Right ventricle myocardium superior (tissue), 1 donor: ENCODE data around the gene ABCA3. TPM values are rescaled to one million over a fixed set of nuclear protein-coding genes. Genes with fewer than 3 reads are reported as not detected.

Experiments used
- ATAC-seq: fragments of 200-7000 bp; cut with Tn5 transposase; one replicate; pipeline ENCODE4 v1.9.1; 2020; ENCODE audit warnings: mild to moderate bottlenecking; ENCODE audit not compliant: poor library complexity
- DNase-seq: peaks from one replicate; pipeline ENCODE4 v3.0.0-alpha.2; 2020
- intact Hi-C: fragments of 100-400 bp; cut with DNase I; formaldehyde crosslinking; loops from one replicate; pipeline ENCODE4 v1.11.2; 2022
- total RNA-seq: library from RNA; stranded (reverse); fragmentation: NEBNext Ultra II Directional; extraction: Animal tissue kit (Norgen Biotek cat#: 25700); gene quantifications from one replicate; pipeline ENCODE4 v1.2.1, GENCODE V29; 2021
- donor health status: DM: no; HTN: yes; CAD: no; lungs with severe emphysema.

Gene ABCA3
- total RNA-seq, 1 donor from 2014 or later, result 6.0 TPM

GRCh38 chr16:2286550-2286949 is 54.0 kb downstream of the ABCA3 start:
- no peak for ATAC-seq
- intact Hi-C loops, result no loop called here

GRCh38 chr16:2285731-2286191 is 54.8 kb downstream of the ABCA3 start:
- ATAC-seq, result no peak

More at GRCh38 chr16:2286550-2286949, 54.0 kb downstream of the ABCA3 start:
- no peak for DNase-seq

GRCh38 chr16:2284797-2285576 is 55.5 kb downstream of the ABCA3 start:
- intact Hi-C loops, result no loop called here

More at GRCh38 chr16:2285731-2286191, 54.8 kb downstream of the ABCA3 start:
- DNase-seq, result no peak
- intact Hi-C loops, result no loop called here

GRCh38 chr16:2284001-2284770 is 56.3 kb downstream of the ABCA3 start:
- intact Hi-C loops, result no loop called here
- DNase-seq (no peak), ATAC-seq (no peak)

More at GRCh38 chr16:2284797-2285576, 55.5 kb downstream of the ABCA3 start:
- ATAC-seq (no peak), DNase-seq (no peak)

GRCh38 chr16:2282866-2283555 is 57.5 kb downstream of the ABCA3 start:
- DNase-seq (no peak), ATAC-seq (no peak)
- intact Hi-C loops, result no loop called here

GRCh38 chr16:2282262-2282661 is 58.3 kb downstream of the ABCA3 start:
- ATAC-seq (no peak), DNase-seq (no peak)
- intact Hi-C loops, result no loop called here

- no peak for DNase-seq
- intact Hi-C loops, result no loop called here
- no peak for ATAC-seq
These were observed 59.5 kb downstream of the ABCA3 start for GRCh38 chr16:2280981-2281542.

- DNase-seq, result no peak
- ATAC-seq, result no peak
- intact Hi-C loops, result no loop called here
These were observed 60.1 kb downstream of the ABCA3 start for GRCh38 chr16:2280461-2280860.

- ATAC-seq, result no peak
- intact Hi-C loops, result no loop called here
- DNase-seq, result no peak
These were observed 61.4 kb downstream of the ABCA3 start for GRCh38 chr16:2278956-2279800.

- ATAC-seq (no peak), DNase-seq (peak; percentile 38)
- intact Hi-C loops, result no loop called here
These were observed 62.3 kb downstream of the ABCA3 start for GRCh38 chr16:2278272-2278608.

- intact Hi-C loops, result no loop called here
- no peak for ATAC-seq
- peak; percentile 34 for DNase-seq
These were observed 62.9 kb downstream of the ABCA3 start for GRCh38 chr16:2277466-2278271.

GRCh38 chr16:2276368-2277195 is 63.9 kb downstream of the ABCA3 start:
- DNase-seq (peak; percentile 3), ATAC-seq (no peak)
- intact Hi-C loops, result no loop called here

GRCh38 chr16:2275476-2276367 is 64.8 kb downstream of the ABCA3 start:
- intact Hi-C loops, result no loop called here
- DNase-seq (peak; percentile 47), ATAC-seq (no peak)

- DNase-seq (no peak), ATAC-seq (no peak)
- intact Hi-C loops, result no loop called here
These were observed 66.6 kb downstream of the ABCA3 start for GRCh38 chr16:2273931-2274330.

- ATAC-seq, result no peak
- intact Hi-C loops, result no loop called here
- no peak for DNase-seq
These were observed 67.0 kb downstream of the ABCA3 start for GRCh38 chr16:2273484-2273883.
